SU-DHL-6 (cell line): ENCODE data around the gene TUSC1.
"Not testable (repeated sequence)": the region's sequence is repeated elsewhere in the genome, so short reads cannot be mapped to it uniquely, and the experiment has no call there.

ENCODE experiments used
- H2AFZ ChIP-seq: fragments of 200-600 bp; sonication (generic); 2 replicates; pipeline ENCODE4 v1.6.1; 2014; ENCODE audit warnings: low read depth, mild to moderate bottlenecking, moderate library complexity, mixed read lengths, antibody characterized with exemption, low read length; ENCODE audit not compliant: severe bottlenecking
- H3F3A ChIP-seq: fragments of 200-600 bp; shearing (Covaris generic); 2 replicates; pipeline ENCODE4 v1.6.0; 2016; ENCODE audit warnings: antibody characterized with exemption, mild to moderate bottlenecking; ENCODE audit not compliant: insufficient read depth
- H3K27ac ChIP-seq: fragments of 200-600 bp; sonication (generic); 2 replicates; pipeline ENCODE4 v1.5.1; 2016; ENCODE audit warnings: low read depth, mild to moderate bottlenecking, low read length, moderate library complexity, mixed read lengths
- H3K27me3 ChIP-seq: fragments of 200-600 bp; sonication (generic), shearing (Covaris generic); 2 replicates; pipeline ENCODE4 v1.6.0; 2014; ENCODE audit warnings: mild to moderate bottlenecking, low read length
- H3K36me3 ChIP-seq: fragments of 200-600 bp; sonication (generic); 2 replicates; pipeline ENCODE4 v1.6.1; 2014; ENCODE audit warnings: mild to moderate bottlenecking, low read length, mixed read lengths
- H3K4me2 ChIP-seq: fragments of 300-600, 200-600 bp; shearing (Covaris generic), sonication (generic); 2 replicates; pipeline ENCODE4 v1.6.0; 2014; ENCODE audit warnings: low read length, low read depth, mild to moderate bottlenecking; ENCODE audit not compliant: poor library complexity, severe bottlenecking
- H3K4me3 ChIP-seq: fragments of 200-600 bp; sonication (generic); 2 replicates; pipeline ENCODE4 v1.5.1; 2014; ENCODE audit warnings: antibody characterized with exemption, low read length, mild to moderate bottlenecking, mixed read lengths; ENCODE audit not compliant: insufficient read depth, poor library complexity, severe bottlenecking
- H3K79me2 ChIP-seq: fragments of 200-600 bp; sonication (generic); 2 replicates; pipeline ENCODE4 v1.6.1; 2014; ENCODE audit warnings: mild to moderate bottlenecking, low read length, moderate library complexity; ENCODE audit not compliant: insufficient read depth
- H3K9ac ChIP-seq: fragments of 200-600 bp; sonication (generic); 2 replicates; pipeline ENCODE4 v1.7.0; 2014; ENCODE audit warnings: mild to moderate bottlenecking, low read length
- H3K9me2 ChIP-seq: fragments of 200-600 bp; sonication (generic); replicated peaks from 2 replicates; pipeline ENCODE4 v1.6.1; 2014; ENCODE audit warnings: low read length; ENCODE audit not compliant: insufficient read depth
- H3K9me3 ChIP-seq: fragments of 200-600 bp; sonication (generic); 2 replicates; pipeline ENCODE4 v1.6.1; 2014; ENCODE audit warnings: low read length, mixed read lengths; ENCODE audit not compliant: insufficient read depth
- H4K20me1 ChIP-seq: fragments of 200-600 bp; sonication (generic); 2 replicates; pipeline ENCODE4 v1.6.1; 2014; ENCODE audit warnings: low read depth, mild to moderate bottlenecking, antibody characterized with exemption, low read length, moderate library complexity, mixed read lengths
- CTCF ChIP-seq: fragments of 200-600 bp; sonication (generic); IDR thresholded peaks from one replicate; pipeline ENCODE4 v1.5.1; 2017; ENCODE audit warnings: antibody characterized with exemption, mild to moderate bottlenecking, low read length, moderate library complexity; ENCODE audit not compliant: insufficient read depth, poor library complexity, severe bottlenecking
- EZH2phosphoT487 ChIP-seq: fragments of 200-600 bp; sonication (generic), shearing (Covaris generic); conservative IDR thresholded peaks from 2 replicates; pipeline ENCODE4 v1.6.1; 2018; ENCODE audit warnings: mild to moderate bottlenecking, antibody characterized with exemption, low read length, moderate library complexity, mixed read lengths

TUSC1 gene

GRCh38 chr9:25684321-25684720 is 6.1 kb upstream of the TUSC1 start:
- Histone ChIP-seq H4K20me1 (no peaks in the 10 kb centered on the region), H3K4me2 (no peak overlapping the region), H2AFZ (no peak overlapping the region), H3K27ac (no peak overlapping the region), H3K4me3 (no peak overlapping the region), H3K27me3 (no peaks in the 10 kb centered on the region), H3K36me3 (no peaks in the 10 kb centered on the region), H3K9ac (no peak overlapping the region), H3K9me3 (no peaks in the 10 kb centered on the region), H3K9me2 (no peaks in the 10 kb centered on the region), H3K79me2 (no peaks in the 10 kb centered on the region), H3F3A (no peaks in the 10 kb centered on the region)
- no peak for TF ChIP-seq EZH2phosphoT487

GRCh38 chr9:25681266-25681665 is 3.0 kb upstream of the TUSC1 start:
- H3K4me3 ChIP-seq: no peak overlapping the region
- H2AFZ ChIP-seq: no peak overlapping the region
- H3K9ac ChIP-seq: no peak overlapping the region
- no peak for TF ChIP-seq CTCF
- no peak for TF ChIP-seq EZH2phosphoT487
- no peak overlapping the region for H3K4me2 ChIP-seq
- H4K20me1 ChIP-seq: no peaks in the 10 kb centered on the region
- no peaks in the 10 kb centered on the region for H3K79me2 ChIP-seq
- no peaks in the 10 kb centered on the region for H3K36me3 ChIP-seq
- no peaks in the 10 kb centered on the region for H3K9me3 ChIP-seq
- no peaks in the 10 kb centered on the region for H3K9me2 ChIP-seq
- no peaks in the 10 kb centered on the region for H3F3A ChIP-seq
- no peak overlapping the region for H3K27ac ChIP-seq
- no peaks in the 10 kb centered on the region for H3K27me3 ChIP-seq

GRCh38 chr9:25678846-25679360 is 659 bp upstream of the TUSC1 start:
- TF ChIP-seq CTCF (no peak), EZH2phosphoT487 (no peak)
- Histone ChIP-seq H4K20me1 (no peaks in the 10 kb centered on the region), H3K36me3 (no peaks in the 10 kb centered on the region), H2AFZ (no peak overlapping the region), H3K4me2 (no peak overlapping the region), H3F3A (no peaks in the 10 kb centered on the region), H3K79me2 (no peaks in the 10 kb centered on the region), H3K4me3 (no peak overlapping the region), H3K9me2 (no peaks in the 10 kb centered on the region), H3K9ac (no peak overlapping the region), H3K27me3 (no peaks in the 10 kb centered on the region), H3K9me3 (no peaks in the 10 kb centered on the region), H3K27ac (no peak overlapping the region)

- TF ChIP-seq EZH2phosphoT487 (no peak), CTCF (no peak)
- Histone ChIP-seq H3K36me3 (no peaks in the 10 kb centered on the region), H3K9me3 (no peaks in the 10 kb centered on the region), H3K9ac (no peak overlapping the region), H3K79me2 (no peaks in the 10 kb centered on the region), H4K20me1 (no peaks in the 10 kb centered on the region), H3K27ac (no peak overlapping the region), H3K4me2 (no peak overlapping the region), H2AFZ (no peak overlapping the region), H3K27me3 (no peaks in the 10 kb centered on the region), H3K9me2 (no peaks in the 10 kb centered on the region), H3F3A (no peaks in the 10 kb centered on the region), H3K4me3 (no peak overlapping the region)
These were observed 720 bp downstream of the TUSC1 start for GRCh38 chr9:25677301-25678146.

GRCh38 chr9:25675858-25676257 is 2.4 kb downstream of the TUSC1 start:
- H3K4me2 ChIP-seq, H3K4me3 ChIP-seq, H4K20me1 ChIP-seq, H3K9me2 ChIP-seq, H3K79me2 ChIP-seq, H3K9me3 ChIP-seq, H3F3A ChIP-seq, H3K9ac ChIP-seq, H3K36me3 ChIP-seq, H3K27ac ChIP-seq, H3K27me3 ChIP-seq, H2AFZ ChIP-seq: not testable (repeated sequence)
